NK-92 (cell line): ENCODE measurements around the gene SDF2.

ENCODE experiments used
- DNase-seq: peaks from one replicate; lab custom pipeline; 2025; ENCODE audit not compliant: unreplicated experiment; lab: John Stamatoyannopoulos, UW

SDF2 gene

GRCh38 chr17:28661635-28662526 is at the start of gene SDF2, which contains the start of gene SUPT6H:
TSS of gene SDF2 (minus strand) at chr17:28661906. CDS start at chr17:28661876, 30 bp downstream.
TSS of gene SUPT6H (plus strand) at chr17:28662205. CDS start at chr17:28673402, 11,197 bp downstream.
- peak; percentile 40 for DNase-seq

GRCh38 chr17:28710861-28711722 is 49.4 kb upstream of the SDF2 start:
- no peak for DNase-seq

GRCh38 chr17:28707339-28707720 is 45.6 kb upstream of the SDF2 start:
- no peak for DNase-seq

DNA sequence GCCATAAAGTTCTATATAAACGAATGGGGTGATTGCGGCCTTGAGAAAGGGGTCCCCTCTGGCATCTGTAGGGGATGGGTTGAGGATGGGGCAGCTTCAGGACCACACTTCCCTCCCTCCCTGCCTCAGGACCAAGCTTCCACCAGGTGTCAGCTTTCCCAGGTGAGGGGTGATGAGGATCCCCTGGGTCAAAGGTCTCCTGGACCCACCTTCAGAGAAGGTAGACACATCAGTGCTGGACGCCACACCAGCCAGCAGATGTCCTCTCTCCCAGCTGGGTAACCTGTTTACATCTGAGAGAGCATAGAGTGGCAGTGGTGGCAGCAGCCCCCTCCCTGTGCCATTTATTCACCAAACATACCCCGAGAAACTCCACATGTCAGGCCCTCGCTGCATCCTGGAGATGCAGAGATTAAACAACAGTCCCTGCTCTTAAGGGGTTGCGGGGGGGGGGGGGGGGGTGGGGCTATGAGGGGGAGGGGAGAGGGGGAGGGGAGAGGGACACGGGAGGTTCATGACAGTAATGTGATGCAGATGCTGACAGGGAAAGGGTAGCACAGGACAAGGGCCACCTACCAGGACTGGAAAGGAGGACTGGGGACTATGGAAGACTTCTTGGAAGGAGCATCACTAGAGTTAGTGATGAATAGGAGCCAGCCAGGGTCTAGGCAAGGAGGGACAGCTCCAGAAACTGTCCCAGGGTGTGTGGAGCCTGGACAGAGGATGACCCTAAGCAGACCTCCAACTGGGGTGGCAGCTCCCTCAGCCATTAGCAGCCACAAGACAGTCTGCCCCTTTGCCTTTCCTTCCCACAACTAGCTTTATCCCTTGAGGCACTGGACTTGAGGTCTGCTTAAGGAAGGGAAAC is 45.0 kb upstream of the SDF2 start:
- no peak for DNase-seq

GRCh38 chr17:28705728-28706334 is 44.1 kb upstream of the SDF2 start:
- DNase-seq = no peak

- DNase-seq = no peak
Measured at GRCh38 chr17:28705074-28705659, 43.5 kb upstream of the SDF2 start.

- DNase-seq = no peak
Measured at GRCh38 chr17:28704219-28704858, 42.6 kb upstream of the SDF2 start.

DNA sequence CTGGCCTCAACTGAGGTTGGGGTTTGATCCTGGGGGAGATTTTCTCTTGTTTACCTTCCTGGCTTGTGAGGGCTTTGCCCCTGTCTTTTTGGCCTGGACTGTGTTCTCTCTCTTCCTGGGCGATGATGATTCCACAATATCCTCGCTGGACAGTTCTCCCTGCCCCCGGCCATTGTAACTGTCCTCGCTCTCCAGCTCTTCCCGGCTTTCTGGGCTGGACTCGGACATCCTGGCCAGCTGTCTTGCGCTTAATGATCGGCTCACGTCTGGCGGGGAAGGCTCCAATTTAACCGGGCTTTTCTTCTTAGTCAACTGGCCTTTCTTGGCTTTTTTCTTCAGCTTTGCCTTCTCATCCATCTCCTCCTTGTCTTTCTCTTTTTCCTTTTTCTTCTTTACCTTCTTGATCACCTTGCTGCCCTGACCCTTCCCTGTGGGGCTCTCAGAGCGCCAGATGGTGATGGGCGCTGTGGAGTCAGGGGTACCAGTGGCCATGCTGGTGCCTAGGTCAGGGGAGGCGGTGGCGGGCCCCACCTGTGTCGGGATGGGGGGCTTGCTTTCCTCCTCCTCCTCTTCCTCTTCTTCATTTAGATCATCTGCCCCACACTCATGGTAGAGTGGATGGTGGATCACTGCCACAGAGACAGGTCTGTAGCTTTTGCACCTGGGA is 42.0 kb upstream of the SDF2 start:
- no peak for DNase-seq

DNA sequence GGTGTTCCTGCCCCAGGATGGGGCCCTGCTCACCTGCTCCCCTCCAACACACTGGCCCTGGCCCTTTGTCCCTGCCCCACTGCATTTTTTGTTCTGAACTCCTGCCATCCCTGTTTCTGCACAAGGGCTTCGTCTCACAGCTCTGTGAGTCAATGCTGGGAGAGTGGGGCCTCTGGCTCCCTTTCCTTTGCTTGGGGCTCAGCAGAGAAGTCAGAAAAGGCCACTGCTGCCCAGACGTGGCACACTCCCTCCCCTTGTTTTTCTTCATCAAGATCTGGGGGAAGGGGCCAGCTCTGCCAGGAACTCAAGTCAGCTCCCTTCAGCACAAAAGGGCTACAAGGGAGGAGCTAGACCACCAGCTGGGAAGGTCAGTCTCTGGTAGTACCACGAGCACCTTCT is 41.0 kb upstream of the SDF2 start:
- no peak for DNase-seq

DNA sequence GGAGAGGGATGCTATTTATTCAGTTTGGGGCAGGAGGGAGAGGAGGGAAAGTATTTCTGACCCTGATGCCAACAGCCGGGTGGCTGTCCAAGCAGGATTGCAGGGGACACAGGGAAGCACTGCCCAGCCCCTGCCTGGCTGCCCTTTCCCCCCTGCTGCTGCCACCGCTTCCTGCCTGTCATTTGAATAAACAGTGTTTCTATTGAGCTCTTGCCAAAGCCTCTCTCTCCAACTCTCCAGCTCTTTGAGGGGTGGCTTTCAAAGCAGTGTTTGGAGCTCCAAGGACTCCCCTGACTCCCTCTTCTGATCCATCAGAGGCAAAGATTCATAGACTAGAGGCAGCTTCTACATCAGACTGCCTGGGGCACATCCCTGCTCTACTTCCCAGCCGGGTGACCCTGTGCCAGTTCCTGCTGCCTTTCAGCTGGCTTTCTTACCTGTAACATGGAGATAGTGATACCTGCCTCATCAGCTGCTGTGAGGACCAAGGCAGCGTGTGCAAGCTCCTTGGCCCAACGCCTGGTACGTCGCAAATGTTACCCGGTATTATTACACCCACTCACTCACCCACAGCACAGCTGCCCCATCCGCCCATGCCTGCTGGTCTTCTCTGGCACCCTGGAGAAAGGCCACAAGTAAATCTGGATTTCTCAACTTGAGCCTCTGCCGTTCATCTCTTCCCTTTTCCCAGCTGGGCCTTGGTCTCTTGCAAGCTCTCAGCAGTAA is 40.5 kb upstream of the SDF2 start:
- no peak for DNase-seq

- DNase-seq = no peak
Measured at GRCh38 chr17:28700830-28701492, 39.3 kb upstream of the SDF2 start.

GRCh38 chr17:28700278-28700677 is 38.6 kb upstream of the SDF2 start:
- no peak for DNase-seq

GRCh38 chr17:28698253-28698941 is 36.7 kb upstream of the SDF2 start:
- DNase-seq = no peak

DNA sequence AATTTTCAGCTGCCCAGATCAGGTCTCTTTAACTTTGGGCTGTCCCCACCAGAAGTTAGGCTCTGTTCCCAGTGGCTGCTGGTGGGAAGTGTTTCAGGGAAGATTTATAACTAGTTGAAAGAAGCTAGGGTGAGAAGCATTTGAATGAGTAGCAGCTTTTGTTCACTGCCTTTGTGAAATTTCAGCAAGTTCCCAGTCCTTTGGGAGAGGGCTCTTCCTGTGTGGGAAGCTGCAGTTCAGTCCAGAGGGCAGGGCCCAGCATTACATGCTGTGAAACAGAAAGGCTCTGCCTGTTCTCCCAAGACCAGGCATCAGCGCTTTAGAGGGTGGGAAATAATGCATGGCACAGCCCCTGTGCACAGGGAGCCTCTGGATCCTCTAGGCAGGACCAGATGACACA is 32.2 kb upstream of the SDF2 start:
- DNase-seq = no peak

DNA sequence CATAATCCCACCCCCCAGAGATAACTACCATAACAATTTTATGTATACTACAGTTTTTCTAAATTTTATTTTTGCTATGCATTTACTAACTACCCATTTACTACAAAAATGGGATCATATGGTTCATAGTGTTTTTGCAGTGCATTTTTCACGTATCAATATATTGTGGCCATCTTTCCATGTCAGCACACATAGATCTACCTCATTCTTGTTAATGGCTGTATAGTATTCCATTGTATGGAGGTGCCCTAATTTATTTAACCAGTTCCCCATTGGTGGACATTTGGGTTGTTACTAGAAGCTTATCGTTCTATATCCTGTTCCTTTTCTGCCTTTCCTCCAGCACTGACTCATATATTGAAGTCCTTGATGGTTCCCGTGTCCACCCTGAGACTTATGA is 27.3 kb upstream of the SDF2 start:
- no peak for DNase-seq

DNA sequence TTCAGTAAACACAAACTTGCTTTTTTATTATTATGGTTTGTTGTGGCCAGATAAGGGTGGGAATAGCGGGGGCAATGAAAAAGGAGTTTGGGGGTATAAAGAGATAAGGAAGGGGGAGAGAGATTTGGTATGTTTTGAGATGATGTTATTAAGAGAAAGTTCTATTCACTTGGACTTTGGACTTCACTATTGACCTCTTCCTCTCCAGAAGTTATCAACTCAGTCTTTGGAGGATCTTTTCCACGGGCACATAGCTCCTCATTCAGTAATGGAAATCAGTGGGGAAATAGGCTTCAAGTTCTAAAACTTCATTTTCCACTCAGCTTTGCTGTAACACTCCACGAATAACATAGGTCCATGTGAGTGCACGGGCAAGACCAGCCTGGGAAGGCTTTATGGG is 26.8 kb upstream of the SDF2 start:
- no peak for DNase-seq

GRCh38 chr17:28686296-28686695 is 24.6 kb upstream of the SDF2 start:
- DNase-seq = no peak
